SK-N-SH treated with all-trans-retinoic acid at 6 μM for 48 hours (cell line): Measurements from ENCODE around the gene NPVF.

ENCODE experiments used
- ATAC-seq: fragments of 200-7000 bp; cut with Tn5 transposase; 3 replicates; pipeline ENCODE4 v1.9.1; 2020; ENCODE audit warnings: mild to moderate bottlenecking, moderate library complexity
- ARNTL ChIP-seq: fragments of 450-650 bp; formaldehyde crosslinking; IDR thresholded peaks from 2 replicates; pipeline ENCODE4 v1.5.0; 2020; ENCODE audit warnings: low read depth, mild to moderate bottlenecking, moderate library complexity, borderline replicate concordance
- BACH2 ChIP-seq: fragments of 250-450 bp; sonication (Bioruptor Pico); IDR thresholded peaks from 2 replicates; pipeline ENCODE4 v1.9.0; 2021; ENCODE audit warnings: mild to moderate bottlenecking, borderline replicate concordance
- CSDC2 ChIP-seq: fragments of 250-450 bp; sonication (Bioruptor Pico); IDR thresholded peaks from 2 replicates; pipeline ENCODE4 v1.5.0; 2020; ENCODE audit warnings: mild to moderate bottlenecking, moderate library complexity
- CSRNP3 ChIP-seq: fragments of 250-450 bp; sonication (Bioruptor Pico); IDR thresholded peaks from 2 replicates; pipeline ENCODE4 v1.5.1; 2021; ENCODE audit warnings: mild to moderate bottlenecking, moderate library complexity
- ESRRG ChIP-seq: fragments of 250-450 bp; sonication (Bioruptor Pico); IDR thresholded peaks from 2 replicates; pipeline ENCODE4 v1.6.1; 2021; ENCODE audit warnings: mild to moderate bottlenecking
- GLIS3 ChIP-seq: fragments of 250-450 bp; sonication (Bioruptor Pico); IDR thresholded peaks from 2 replicates; pipeline ENCODE4 v1.5.0; 2020; ENCODE audit warnings: mild to moderate bottlenecking, moderate library complexity
- ISL1 ChIP-seq: fragments of 250-450 bp; sonication (Bioruptor Pico); IDR thresholded peaks from 2 replicates; pipeline ENCODE4 v2.1.2; 2022; ENCODE audit warnings: mild to moderate bottlenecking, moderate library complexity
- OSR1 ChIP-seq: fragments of 250-450 bp; sonication (Bioruptor Pico); IDR thresholded peaks from 2 replicates; pipeline ENCODE4 v1.8.0; 2022; ENCODE audit warnings: moderate library complexity, mild to moderate bottlenecking, inconsistent platforms
- PATZ1 ChIP-seq: fragments of 250-450 bp; sonication (Bioruptor Pico); IDR thresholded peaks from 2 replicates; pipeline ENCODE4 v1.8.0; 2020; ENCODE audit warnings: mild to moderate bottlenecking, moderate library complexity, borderline replicate concordance
- POU6F1 ChIP-seq: fragments of 250-450 bp; sonication (Bioruptor Pico); IDR thresholded peaks from 2 replicates; pipeline ENCODE4 v1.8.0; 2021; ENCODE audit warnings: low read depth, mild to moderate bottlenecking, moderate library complexity, borderline replicate concordance
- PPARA ChIP-seq: fragments of 250-450 bp; sonication (Bioruptor Pico); IDR thresholded peaks from 2 replicates; pipeline ENCODE4 v1.5.0; 2020; ENCODE audit warnings: mild to moderate bottlenecking, borderline replicate concordance
- RARB ChIP-seq: fragments of 250-450 bp; sonication (Bioruptor Pico); IDR thresholded peaks from 2 replicates; pipeline ENCODE4 v1.8.0; 2021; ENCODE audit warnings: mild to moderate bottlenecking, moderate library complexity
- TCF4 ChIP-seq: fragments of 250-450 bp; sonication (Bioruptor Pico); IDR thresholded peaks from 2 replicates; pipeline ENCODE4 v1.8.0; 2021; ENCODE audit warnings: mild to moderate bottlenecking, moderate library complexity, borderline replicate concordance
- TOX ChIP-seq: fragments of 250-450 bp; sonication (Bioruptor Pico); IDR thresholded peaks from 2 replicates; pipeline ENCODE4 v1.8.0; 2021; ENCODE audit warnings: mild to moderate bottlenecking, moderate library complexity, borderline replicate concordance
- TSHZ2 ChIP-seq: fragments of 250-450 bp; sonication (Bioruptor Pico); IDR thresholded peaks from 2 replicates; pipeline ENCODE4 v1.5.0; 2020; ENCODE audit warnings: mild to moderate bottlenecking, moderate library complexity
- ZC3H10 ChIP-seq: fragments of 250-450 bp; sonication (Bioruptor Pico); IDR thresholded peaks from 2 replicates; pipeline ENCODE4 v1.5.1; 2021; ENCODE audit warnings: mild to moderate bottlenecking, moderate library complexity
- ZFP3 ChIP-seq: fragments of 250-450 bp; sonication (Bioruptor Pico); IDR thresholded peaks from 2 replicates; pipeline ENCODE4 v1.5.0; 2020; ENCODE audit warnings: mild to moderate bottlenecking, moderate library complexity
- ZFP30 ChIP-seq: fragments of 450-650 bp; formaldehyde crosslinking; IDR thresholded peaks from 2 replicates; pipeline ENCODE4 v1.5.0; 2022; ENCODE audit warnings: mild to moderate bottlenecking, moderate library complexity
- ZNF565 ChIP-seq: fragments of 450-650 bp; formaldehyde crosslinking; conservative IDR thresholded peaks from 2 replicates; pipeline ENCODE4 v1.5.0; 2020; ENCODE audit warnings: low read depth, mild to moderate bottlenecking, moderate library complexity
- ZNF70 ChIP-seq: fragments of 450-650 bp; formaldehyde crosslinking; IDR thresholded peaks from 2 replicates; pipeline ENCODE4 v1.5.0; 2020; ENCODE audit warnings: mild to moderate bottlenecking, moderate library complexity
- ZNF8 ChIP-seq: fragments of 450-650 bp; formaldehyde crosslinking; IDR thresholded peaks from 2 replicates; pipeline ENCODE4 v1.5.0; 2020; ENCODE audit warnings: mild to moderate bottlenecking, moderate library complexity

The NPVF gene

GRCh38 chr7:25189197-25189596, 39.1 kb downstream of the NPVF start (continued):
- TF ChIP-seq GLIS3 (CRISPR knock-in tag) = no peak

- no peak for ATAC-seq
- TF ChIP-seq CSDC2 (CRISPR knock-in tag) (no peak), CSRNP3 (CRISPR knock-in tag) (no peak), ZFP30 (no peak), ZC3H10 (CRISPR knock-in tag) (no peak), ISL1 (no peak), ARNTL (no peak), POU6F1 (CRISPR knock-in tag) (no peak), GLIS3 (CRISPR knock-in tag) (no peak), ZNF8 (CRISPR knock-in tag) (no peak), ZNF565 (CRISPR knock-in tag) (no peak), TSHZ2 (CRISPR knock-in tag) (no peak), TOX (CRISPR knock-in tag) (no peak)
Measured at GRCh38 chr7:25187932-25188331, 40.4 kb downstream of the NPVF start.

- no peak for TF ChIP-seq GLIS3 (CRISPR knock-in tag)
- no peak for TF ChIP-seq CSDC2 (CRISPR knock-in tag)
- TF ChIP-seq ESRRG (CRISPR knock-in tag) = no peak
- ATAC-seq = no peak
Measured at GRCh38 chr7:25186436-25186835, 41.9 kb downstream of the NPVF start.

GRCh38 chr7:25181532-25181931, 46.8 kb downstream of the NPVF start:
- no peak for ATAC-seq

More at GRCh38 chr7:25181532-25181931, 46.8 kb downstream of the NPVF start:
- TF ChIP-seq GLIS3 (CRISPR knock-in tag) (no peak), PPARA (CRISPR knock-in tag) (no peak), TOX (CRISPR knock-in tag) (no peak), ARNTL (no peak), RARB (no peak), OSR1 (CRISPR knock-in tag) (no peak), TSHZ2 (CRISPR knock-in tag) (no peak), ZNF565 (CRISPR knock-in tag) (no peak), TCF4 (CRISPR knock-in tag) (no peak), ZC3H10 (CRISPR knock-in tag) (no peak), ZNF70 (no peak), ZFP3 (CRISPR knock-in tag) (no peak), ZFP30 (no peak), BACH2 (CRISPR knock-in tag) (no peak), POU6F1 (CRISPR knock-in tag) (no peak), PATZ1 (CRISPR knock-in tag) (no peak), ESRRG (CRISPR knock-in tag) (no peak), ZNF8 (CRISPR knock-in tag) (no peak), CSDC2 (CRISPR knock-in tag) (no peak)
